Heart left ventricle (tissue), 13 donors: ENCODE data around the gene NKX1-2.

ENCODE experiments used
- POLR2A ChIP-seq, 2 donors: fragments of 450-650 bp; IDR thresholded peaks; one replicate each; pipeline ENCODE4 v1.6.1; 2017; ENCODE audit warnings: antibody characterized with exemption in 2 of 2, mild to moderate bottlenecking in 2 of 2, moderate library complexity in 2 of 2
- TF ChIP-seq, protein P1 (sequence below), 12 donors: fragments of 200-600 bp; sonication (generic) in 4 of 12; IDR thresholded peaks; one replicate each; pipeline versions ENCODE4 v1.5.0 to v1.8.0; 2018 to 2022; ENCODE audit warnings: antibody characterized with exemption in 12 of 12, mild to moderate bottlenecking in 5 of 12
- donor health status: ischemic (EF 13 %, LVEDD 7.1; RV severe dilation, severe dysfunction).
- donor health status: DM: no; HTN: yes; CAD: no.
- donor health status: DM: no; HTN: no; CAD: no.
- donor health status: ischemic (EF 25% LVEDD 6.9; RV normal size, moderate dysfunction).
- donor health status: ischemic (EF 25% LVEDD 5.7; RV mildly dilated, moderate dysfunction).
- donor health status: ischemic (EF 35%, LVEDD 5.7; RV mildly dilated, moderate dysfunction).
- donor health status: nonischemic (EF 11% LVEDD 7.7; RV severe dilation, severe dysfunction).
- donor health status: DM: yes; HTN: yes; CAD: no.
- donor health status: PGD.
- donor health status: ischemic (EF 29% LVEDD 5.4; RV normal size, mild dysfunction).
- donor health status: nonischemic (EF 23%, LVEDD 6.1; RV moderate dilation, normal function).

DNA sequence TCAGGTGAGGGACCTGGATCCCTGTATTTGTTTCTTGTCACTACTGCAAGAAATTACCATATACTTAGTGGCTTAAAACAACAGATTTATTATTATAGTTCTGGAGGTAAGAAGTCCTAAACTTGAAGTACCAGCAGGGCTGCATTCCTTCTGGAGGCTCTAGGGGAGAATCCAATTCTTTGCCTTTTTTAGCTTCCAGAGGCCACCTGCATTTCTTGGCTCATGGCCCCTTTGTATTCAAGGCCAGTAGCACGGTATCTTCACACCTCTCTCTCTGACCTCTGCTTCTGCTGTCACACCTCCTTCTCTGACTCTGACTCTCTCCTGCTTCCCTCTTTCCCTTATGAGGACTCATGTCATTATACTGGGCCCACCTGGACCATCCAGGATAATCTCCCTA, 9.6 kb upstream of the NKX1-2 start:
- TF ChIP-seq, protein P1, sequence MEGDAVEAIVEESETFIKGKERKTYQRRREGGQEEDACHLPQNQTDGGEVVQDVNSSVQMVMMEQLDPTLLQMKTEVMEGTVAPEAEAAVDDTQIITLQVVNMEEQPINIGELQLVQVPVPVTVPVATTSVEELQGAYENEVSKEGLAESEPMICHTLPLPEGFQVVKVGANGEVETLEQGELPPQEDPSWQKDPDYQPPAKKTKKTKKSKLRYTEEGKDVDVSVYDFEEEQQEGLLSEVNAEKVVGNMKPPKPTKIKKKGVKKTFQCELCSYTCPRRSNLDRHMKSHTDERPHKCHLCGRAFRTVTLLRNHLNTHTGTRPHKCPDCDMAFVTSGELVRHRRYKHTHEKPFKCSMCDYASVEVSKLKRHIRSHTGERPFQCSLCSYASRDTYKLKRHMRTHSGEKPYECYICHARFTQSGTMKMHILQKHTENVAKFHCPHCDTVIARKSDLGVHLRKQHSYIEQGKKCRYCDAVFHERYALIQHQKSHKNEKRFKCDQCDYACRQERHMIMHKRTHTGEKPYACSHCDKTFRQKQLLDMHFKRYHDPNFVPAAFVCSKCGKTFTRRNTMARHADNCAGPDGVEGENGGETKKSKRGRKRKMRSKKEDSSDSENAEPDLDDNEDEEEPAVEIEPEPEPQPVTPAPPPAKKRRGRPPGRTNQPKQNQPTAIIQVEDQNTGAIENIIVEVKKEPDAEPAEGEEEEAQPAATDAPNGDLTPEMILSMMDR (IDR thresholded peaks at IDR 0.05): no peak
- TF ChIP-seq POLR2A (IDR thresholded peaks at IDR 0.05): no peak
